Hepatic stellate cell (primary cell): Measurements from ENCODE around the gene PPM1E.
"Not testable (repeated sequence)": the region's sequence is repeated elsewhere in the genome, so short reads cannot be mapped to it uniquely, and the experiment has no call there.

Experiments used
- DNase-seq: peaks from one replicate; pipeline ENCODE4 v3.0.0; 2011; ENCODE audit warnings: low spot score

The PPM1E gene

GRCh38 chr17:58779446-58779845, 23.8 kb downstream of the PPM1E start:
- DNase-seq = no peak

GRCh38 chr17:58783380-58783779, 27.7 kb downstream of the PPM1E start:
- no peak for DNase-seq

GRCh38 chr17:58785097-58785496, 29.4 kb downstream of the PPM1E start:
- DNase-seq = no peak

- DNase-seq = peak; percentile 26
These were observed 31.1 kb downstream of the PPM1E start for GRCh38 chr17:58786586-58787295.

- no peak for DNase-seq
These were observed 32.5 kb downstream of the PPM1E start for GRCh38 chr17:58788199-58788598.

- no peak for DNase-seq
These were observed 33.5 kb downstream of the PPM1E start for GRCh38 chr17:58789160-58789559.

- no peak for DNase-seq
These were observed 34.2 kb downstream of the PPM1E start for GRCh38 chr17:58789831-58790230.

- not testable (repeated sequence) for DNase-seq
These were observed 38.9 kb downstream of the PPM1E start for GRCh38 chr17:58794508-58794907.

- no peak for DNase-seq
These were observed 46.5 kb downstream of the PPM1E start for GRCh38 chr17:58802188-58802587.

- no peak for DNase-seq
These were observed 50.4 kb downstream of the PPM1E start for GRCh38 chr17:58806046-58806445.

- DNase-seq = no peak
These were observed 53.2 kb downstream of the PPM1E start for GRCh38 chr17:58808609-58809563.

- no peak for DNase-seq
These were observed 53.9 kb downstream of the PPM1E start for GRCh38 chr17:58809564-58809936.

GRCh38 chr17:58811290-58811689, 55.6 kb downstream of the PPM1E start:
- no peak for DNase-seq

GRCh38 chr17:58813712-58814111, 58.1 kb downstream of the PPM1E start:
- no peak for DNase-seq

GRCh38 chr17:58818654-58819053, 63.0 kb downstream of the PPM1E start:
- no peak for DNase-seq

GRCh38 chr17:58822148-58823050, 66.7 kb downstream of the PPM1E start:
- DNase-seq = no peak

GRCh38 chr17:58823051-58823525, 67.4 kb downstream of the PPM1E start:
- DNase-seq = no peak

- no peak for DNase-seq
These were observed 73.6 kb downstream of the PPM1E start for GRCh38 chr17:58829172-58829637.

GRCh38 chr17:58831780-58832179, 76.1 kb downstream of the PPM1E start:
- no peak for DNase-seq

- no peak for DNase-seq
These were observed 76.9 kb downstream of the PPM1E start for GRCh38 chr17:58832514-58832913.

GRCh38 chr17:58837699-58838098, 82.0 kb downstream of the PPM1E start:
- no peak for DNase-seq
